Upper lobe of right lung (tissue), 1 donor: ENCODE results near the gene KCNG3. TPM values are rescaled to one million over a fixed set of nuclear protein-coding genes. Genes with fewer than 3 reads are reported as not detected.

Source experiments
- ATAC-seq: fragments of 200-7000 bp; cut with Tn5 transposase; one replicate; pipeline ENCODE4 v1.9.1; 2020; ENCODE audit warnings: mild to moderate bottlenecking, moderate library complexity
- DNase-seq: peaks from one replicate; pipeline ENCODE4 v3.0.0-alpha.2; 2020
- H3K27ac ChIP-seq: fragments of 200-600 bp; one replicate; pipeline ENCODE4 v1.8.0; 2022
- H3K27me3 ChIP-seq: fragments of 200-600 bp; one replicate; pipeline ENCODE4 v1.8.0; 2022; ENCODE audit warnings: mild to moderate bottlenecking
- H3K36me3 ChIP-seq: fragments of 200-600 bp; one replicate; pipeline ENCODE4 v1.8.0; 2022
- H3K4me1 ChIP-seq: fragments of 200-600 bp; one replicate; pipeline ENCODE4 v1.8.0; 2022
- H3K4me3 ChIP-seq: fragments of 200-600 bp; one replicate; pipeline ENCODE4 v1.8.0; 2022; ENCODE audit warnings: mild to moderate bottlenecking
- H3K9me3 ChIP-seq: fragments of 200-600 bp; one replicate; pipeline ENCODE4 v1.8.0; 2022
- CTCF ChIP-seq: fragments of 200-600 bp; IDR thresholded peaks from one replicate; pipeline ENCODE4 v1.8.0; 2022; ENCODE audit warnings: antibody characterized with exemption
- intact Hi-C: fragments of 100-400 bp; cut with DNase I; formaldehyde crosslinking; loops from one replicate; pipeline ENCODE4 v1.11.0; 2022
- total RNA-seq: library from RNA; stranded (reverse); fragmentation: NEBNext Ultra II Directional; extraction: Animal tissue kit (Norgen Biotek cat#: 25700); gene quantifications from one replicate; pipeline ENCODE4 v1.2.1, GENCODE V29; 2021
- donor health status: DM: no; HTN: yes; CAD: no; lungs with severe emphysema.

KCNG3 gene
- total RNA-seq, 1 donor from 2014 or later, result 1.3 TPM

GRCh38 chr2:42510191-42510590 lies 16.4 kb upstream of the KCNG3 start:
- Histone ChIP-seq H3K27me3 (no peaks in the 10 kb centered on the region), H3K9me3 (no peaks in the 10 kb centered on the region), H3K4me1 (no peaks in the 10 kb centered on the region), H3K27ac (no peak overlapping the region), H3K4me3 (no peak overlapping the region), H3K36me3 (no peaks in the 10 kb centered on the region)
- no peak for TF ChIP-seq CTCF
- DNase-seq (no peak), ATAC-seq (no peak)
- intact Hi-C loops, result no loop called here

- no peak for TF ChIP-seq CTCF
- Histone ChIP-seq H3K9me3 (no peaks in the 10 kb centered on the region), H3K4me1 (no peaks in the 10 kb centered on the region), H3K36me3 (no peaks in the 10 kb centered on the region), H3K27me3 (no peaks in the 10 kb centered on the region), H3K4me3 (no peak overlapping the region), H3K27ac (no peak overlapping the region)
- intact Hi-C loops, result no loop called here
- ATAC-seq (no peak), DNase-seq (no peak)
These were observed 10.8 kb upstream of the KCNG3 start for GRCh38 chr2:42504364-42505230.

- DNase-seq (no peak), ATAC-seq (no peak)
- no peak for TF ChIP-seq CTCF
- H3K27me3 ChIP-seq, result no peaks in the 10 kb centered on the region
- H3K9me3 ChIP-seq, result no peaks in the 10 kb centered on the region
- H3K4me1 ChIP-seq, result no peaks in the 10 kb centered on the region
- H3K27ac ChIP-seq, result no peak overlapping the region
- intact Hi-C loops, result no loop called here
- H3K4me3 ChIP-seq, result no peak overlapping the region
- no peaks in the 10 kb centered on the region for H3K36me3 ChIP-seq
These were observed 9.5 kb upstream of the KCNG3 start for GRCh38 chr2:42503291-42503690.

GRCh38 chr2:42498497-42498896 lies 4.7 kb upstream of the KCNG3 start:
- peaks cover 13% of the 10 kb centered on the region for H3K27me3 ChIP-seq
- H3K9me3 ChIP-seq, result no peaks in the 10 kb centered on the region
- H3K4me1 ChIP-seq, result peaks cover 7% of the 10 kb centered on the region
- H3K4me3 ChIP-seq, result no peak overlapping the region
- H3K36me3 ChIP-seq, result no peaks in the 10 kb centered on the region
- DNase-seq, result no peak
- ATAC-seq, result no peak
- H3K27ac ChIP-seq, result no peak overlapping the region
- intact Hi-C loops, result no loop called here
- TF ChIP-seq CTCF, result no peak

- peaks cover 28% of the 10 kb centered on the region for H3K27me3 ChIP-seq
- no peaks in the 10 kb centered on the region for H3K36me3 ChIP-seq
- intact Hi-C loops, result no loop called here
- TF ChIP-seq CTCF, result no peak
- no peak overlapping the region for H3K27ac ChIP-seq
- DNase-seq (no peak), ATAC-seq (no peak)
- no peaks in the 10 kb centered on the region for H3K9me3 ChIP-seq
- H3K4me3 ChIP-seq, result no peak overlapping the region
- H3K4me1 ChIP-seq, result peaks cover 7% of the 10 kb centered on the region
These were observed 1.8 kb upstream of the KCNG3 start for GRCh38 chr2:42495611-42496010.
